Endodermal cell (in vitro differentiated cells): Measurements from ENCODE around the gene KRTAP5-10. TPM values are rescaled to one million over a fixed set of nuclear protein-coding genes. Genes with fewer than 3 reads are reported as not detected.

Experiments used
- DNase-seq: peaks from one replicate; pipeline ENCODE4 v3.0.0-alpha.2; 2017
- H3K27ac ChIP-seq: 2 replicates; pipeline ENCODE4 v1.5.1; 2013; ENCODE audit warnings: mild to moderate bottlenecking, low read depth, low read length, moderate library complexity
- H3K27me3 ChIP-seq: 2 replicates; pipeline ENCODE4 v1.6.1; 2013; ENCODE audit warnings: mild to moderate bottlenecking, low read length, moderate library complexity; ENCODE audit not compliant: insufficient read depth, control insufficient read depth, poor library complexity, severe bottlenecking
- H3K36me3 ChIP-seq: 2 replicates; pipeline ENCODE4 v1.7.0; 2013; ENCODE audit warnings: mild to moderate bottlenecking, low read length, moderate library complexity; ENCODE audit not compliant: control insufficient read depth, insufficient read depth
- H3K4me1 ChIP-seq: one replicate; pipeline ENCODE4 v1.7.0; 2013; ENCODE audit warnings: low read length; ENCODE audit not compliant: control insufficient read depth, insufficient read depth
- H3K4me3 ChIP-seq: 2 replicates; pipeline ENCODE4 v1.5.1; 2013; ENCODE audit warnings: mild to moderate bottlenecking, low read length, moderate library complexity
- H3K9ac ChIP-seq: 2 replicates; pipeline ENCODE4 v1.6.1; 2013; ENCODE audit warnings: mild to moderate bottlenecking, low read length, moderate library complexity; ENCODE audit not compliant: poor library complexity, severe bottlenecking; ENCODE audit errors: extremely low read depth
- H3K9me3 ChIP-seq: 2 replicates; pipeline ENCODE4 v1.6.1; 2013; ENCODE audit warnings: mild to moderate bottlenecking, low read length, moderate library complexity; ENCODE audit not compliant: control insufficient read depth
- H3K27ac Mint-ChIP-seq: 2 replicates; pipeline ENCODE4 v1.8.0; 2020; ENCODE audit warnings: mixed read lengths
- H3K27me3 Mint-ChIP-seq: 2 replicates; pipeline ENCODE4 v1.8.0; 2021; ENCODE audit warnings: mild to moderate bottlenecking, mixed read lengths; ENCODE audit not compliant: insufficient read depth
- H3K36me3 Mint-ChIP-seq: 2 replicates; pipeline ENCODE4 v1.8.0; 2020; ENCODE audit warnings: low read depth, mixed read lengths
- H3K4me1 Mint-ChIP-seq: 2 replicates; pipeline ENCODE4 v1.8.0; 2020; ENCODE audit warnings: mixed read lengths
- H3K4me3 Mint-ChIP-seq: 2 replicates; pipeline ENCODE4 v1.8.0; 2020; ENCODE audit warnings: mild to moderate bottlenecking, moderate library complexity, mixed read lengths
- H3K9me3 Mint-ChIP-seq: 2 replicates; pipeline ENCODE4 v1.8.0; 2020; ENCODE audit warnings: mild to moderate bottlenecking, mixed read lengths
- WGBS, 2 experiments: methylation state at CpG; one replicate each; pipeline versions ENCODE4 v1.1.5 to v1.1.7; 2013; ENCODE audit warnings: missing lambda C conversion rate in 2 of 2, mixed read lengths in 1 of 2; ENCODE audit not compliant: insufficient coverage in 1 of 2, insufficient read length in 1 of 2; 5-methylcytosine and 5-hydroxymethylcytosine counted together
- total RNA-seq, 2 donors: library from RNA; stranded (reverse); fragmentation: NEBNext Ultra II Directional in 1 of 2; extraction: Animal tissue kit (Norgen Biotek cat#: 25700) in 1 of 2; gene quantifications; 2 replicates in 1 of 2; 3 replicates in 1 of 2; pipeline ENCODE4 v1.2.1, GENCODE V29; 2021
- TF ChIP-seq, protein P1 (sequence below): fragments of 200-600 bp; sonication (generic); conservative IDR thresholded peaks from 2 replicates; pipeline ENCODE4 v1.5.0; 2021; ENCODE audit warnings: antibody characterized with exemption, mild to moderate bottlenecking

The KRTAP5-10 gene
- total RNA-seq, 2 donors from 2014 or later = 0.29 TPM; not detected in 1

DNA sequence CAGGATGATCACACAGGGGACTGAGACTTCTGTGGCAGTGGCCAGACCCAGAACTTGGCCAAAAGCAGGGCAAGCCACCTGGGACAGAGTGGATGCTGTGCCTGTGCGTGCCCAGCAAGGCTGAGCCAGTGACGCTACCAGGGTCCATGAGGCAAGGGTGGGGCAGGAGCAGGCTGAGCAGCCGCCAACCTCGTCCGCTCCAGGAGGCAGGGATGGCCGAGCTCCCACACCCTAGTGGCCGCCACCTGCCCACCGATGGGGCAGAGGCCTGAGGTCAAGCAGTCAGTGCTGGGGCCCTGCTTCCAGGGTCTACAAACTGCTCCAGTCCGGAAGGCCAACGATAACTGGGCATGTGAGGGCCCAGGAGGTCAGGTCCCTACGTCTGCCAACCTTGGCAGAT is 9.9 kb upstream of the KRTAP5-10 start:
- Histone ChIP-seq H3K36me3 (no peaks in the 10 kb centered on the region), H3K9ac (no peak overlapping the region), H3K27ac (no peak overlapping the region), H3K9me3 (peaks cover 19% of the 10 kb centered on the region), H3K4me1 (no peaks in the 10 kb centered on the region), H3K4me3 (no peak overlapping the region), H3K27me3 (no peaks in the 10 kb centered on the region)
- Mint-ChIP-seq H3K4me1 (no peaks in the 10 kb centered on the region), H3K4me3 (no peak overlapping the region), H3K36me3 (peaks cover 3% of the 10 kb centered on the region), H3K27me3 (peaks cover 3% of the 10 kb centered on the region), H3K27ac (no peak overlapping the region), H3K9me3 (peaks cover 32% of the 10 kb centered on the region)
- TF ChIP-seq, protein P1, sequence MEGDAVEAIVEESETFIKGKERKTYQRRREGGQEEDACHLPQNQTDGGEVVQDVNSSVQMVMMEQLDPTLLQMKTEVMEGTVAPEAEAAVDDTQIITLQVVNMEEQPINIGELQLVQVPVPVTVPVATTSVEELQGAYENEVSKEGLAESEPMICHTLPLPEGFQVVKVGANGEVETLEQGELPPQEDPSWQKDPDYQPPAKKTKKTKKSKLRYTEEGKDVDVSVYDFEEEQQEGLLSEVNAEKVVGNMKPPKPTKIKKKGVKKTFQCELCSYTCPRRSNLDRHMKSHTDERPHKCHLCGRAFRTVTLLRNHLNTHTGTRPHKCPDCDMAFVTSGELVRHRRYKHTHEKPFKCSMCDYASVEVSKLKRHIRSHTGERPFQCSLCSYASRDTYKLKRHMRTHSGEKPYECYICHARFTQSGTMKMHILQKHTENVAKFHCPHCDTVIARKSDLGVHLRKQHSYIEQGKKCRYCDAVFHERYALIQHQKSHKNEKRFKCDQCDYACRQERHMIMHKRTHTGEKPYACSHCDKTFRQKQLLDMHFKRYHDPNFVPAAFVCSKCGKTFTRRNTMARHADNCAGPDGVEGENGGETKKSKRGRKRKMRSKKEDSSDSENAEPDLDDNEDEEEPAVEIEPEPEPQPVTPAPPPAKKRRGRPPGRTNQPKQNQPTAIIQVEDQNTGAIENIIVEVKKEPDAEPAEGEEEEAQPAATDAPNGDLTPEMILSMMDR = no peak
- no peak for DNase-seq
- WGBS, 2 experiments = 92 to 100% methylated on average over 4 to 11 of the region's 11 CpGs

DNA sequence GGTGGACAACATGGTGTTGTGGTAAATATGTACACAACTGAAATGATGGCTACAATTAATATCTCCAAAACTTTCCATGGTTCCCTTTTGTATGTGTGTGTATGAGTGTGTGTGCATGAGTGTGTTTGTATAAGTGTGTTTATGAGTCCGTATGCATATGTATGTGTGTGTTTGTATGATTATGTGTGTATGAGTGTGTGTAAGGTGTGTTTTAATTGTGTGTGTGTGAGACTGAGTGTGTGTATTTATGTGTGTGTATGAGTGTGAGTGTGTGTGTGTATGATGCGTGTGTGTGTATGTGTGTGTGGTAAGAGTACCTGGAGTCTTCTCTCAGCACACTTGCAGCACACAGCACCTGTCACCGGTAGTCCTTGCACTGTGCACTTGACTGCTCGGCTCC is 9.3 kb upstream of the KRTAP5-10 start:
- Mint-ChIP-seq H3K4me3 (no peak overlapping the region), H3K36me3 (peaks cover 3% of the 10 kb centered on the region), H3K9me3 (peaks cover 37% of the 10 kb centered on the region), H3K4me1 (no peaks in the 10 kb centered on the region), H3K27ac (no peak overlapping the region), H3K27me3 (peaks cover under 1% of the 10 kb centered on the region)
- Histone ChIP-seq H3K27me3 (no peaks in the 10 kb centered on the region), H3K9ac (no peak overlapping the region), H3K9me3 (peaks cover 20% of the 10 kb centered on the region), H3K36me3 (no peaks in the 10 kb centered on the region), H3K27ac (no peak overlapping the region), H3K4me3 (no peak overlapping the region), H3K4me1 (no peaks in the 10 kb centered on the region)
- WGBS, 2 experiments = 99% methylated on average over 4 of the region's 4 CpGs; no CpG with 5 or more reads in 1 of the 2 experiments
- TF ChIP-seq, protein P1 = no peak
- no peak for DNase-seq

DNA sequence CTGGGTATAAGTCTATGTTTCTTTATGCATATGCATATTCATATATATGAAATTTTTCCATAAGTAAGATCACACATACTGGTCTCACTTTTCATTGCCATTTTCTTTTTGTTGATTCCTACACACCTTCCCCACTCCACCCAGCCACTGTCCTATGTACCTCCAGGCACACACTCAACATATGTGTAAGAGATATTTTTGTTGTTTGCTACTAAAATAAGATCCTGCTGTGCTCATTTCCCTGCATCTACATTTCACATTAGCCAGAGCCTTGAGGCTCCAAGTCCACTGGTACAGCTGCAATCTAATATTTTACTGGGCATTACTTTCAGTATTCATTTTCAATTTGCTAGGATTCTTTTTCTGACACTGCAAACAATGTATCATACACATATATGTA is 8.1 kb upstream of the KRTAP5-10 start:
- Mint-ChIP-seq H3K36me3 (peaks cover 3% of the 10 kb centered on the region), H3K27me3 (no peaks in the 10 kb centered on the region), H3K27ac (no peak overlapping the region), H3K9me3 (peaks cover 42% of the 10 kb centered on the region), H3K4me1 (no peaks in the 10 kb centered on the region), H3K4me3 (no peak overlapping the region)
- H3K4me1 ChIP-seq = no peaks in the 10 kb centered on the region
- H3K9me3 ChIP-seq = peaks cover 26% of the 10 kb centered on the region
- no peak overlapping the region for H3K9ac ChIP-seq
- no peaks in the 10 kb centered on the region for H3K36me3 ChIP-seq
- no peak overlapping the region for H3K27ac ChIP-seq
- no peak for DNase-seq
- no peak overlapping the region for H3K4me3 ChIP-seq
- H3K27me3 ChIP-seq = no peaks in the 10 kb centered on the region
- TF ChIP-seq, protein P1 = no peak
